Kidney capillary endothelial cell (primary cell): ENCODE measurements around the gene AMOTL1.
A peak's percentile ranks its signal among the peaks of the same experiment; 100 is the strongest.
"Not testable (repeated sequence)": the region's sequence is repeated elsewhere in the genome, so short reads cannot be mapped to it uniquely, and the experiment has no call there.

ENCODE experiments used
- DNase-seq: peaks from one replicate; pipeline ENCODE4 v3.0.0-alpha.2; 2018; ENCODE audit warnings: low spot score

The AMOTL1 gene

DNA sequence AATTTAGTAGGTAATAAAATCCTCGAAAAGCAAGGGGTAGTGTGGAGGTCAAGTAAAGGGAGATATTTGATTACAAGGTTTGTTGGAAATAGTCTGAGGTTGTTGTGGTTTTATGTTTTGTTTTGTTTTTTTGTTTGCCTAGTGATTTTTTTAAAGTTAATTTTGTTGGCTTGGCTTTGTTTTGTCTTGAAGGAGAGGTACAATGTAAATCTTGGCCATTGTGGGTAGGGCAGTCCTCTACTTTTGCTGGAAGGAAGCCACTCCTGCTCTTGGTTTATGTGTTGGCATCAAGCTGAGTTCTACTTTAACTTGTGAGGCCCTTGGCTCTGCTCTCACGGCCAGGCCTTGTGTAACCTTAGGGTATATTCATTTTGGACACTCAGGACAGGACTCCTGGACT lies 3.2 kb downstream of the AMOTL1 start:
- DNase-seq: no peak

DNA sequence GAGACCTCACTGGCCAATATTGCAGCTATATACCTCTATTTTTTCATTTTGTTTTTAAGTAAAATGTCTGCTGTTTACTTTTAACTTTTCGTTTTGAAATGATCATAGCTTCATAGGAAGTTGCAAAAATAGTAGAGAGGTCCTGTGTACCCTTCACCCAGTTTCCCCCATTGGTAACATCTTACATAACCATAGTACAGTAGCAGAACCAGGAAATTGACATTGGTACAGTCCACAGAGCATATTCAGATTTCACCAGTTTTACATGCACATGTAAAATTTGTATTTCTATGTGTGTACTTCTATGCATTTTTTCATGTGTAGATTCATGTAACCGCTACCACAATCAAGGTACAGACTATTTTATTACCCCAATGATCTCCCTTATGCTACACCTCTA lies 3.8 kb downstream of the AMOTL1 start:
- no peak for DNase-seq

DNA sequence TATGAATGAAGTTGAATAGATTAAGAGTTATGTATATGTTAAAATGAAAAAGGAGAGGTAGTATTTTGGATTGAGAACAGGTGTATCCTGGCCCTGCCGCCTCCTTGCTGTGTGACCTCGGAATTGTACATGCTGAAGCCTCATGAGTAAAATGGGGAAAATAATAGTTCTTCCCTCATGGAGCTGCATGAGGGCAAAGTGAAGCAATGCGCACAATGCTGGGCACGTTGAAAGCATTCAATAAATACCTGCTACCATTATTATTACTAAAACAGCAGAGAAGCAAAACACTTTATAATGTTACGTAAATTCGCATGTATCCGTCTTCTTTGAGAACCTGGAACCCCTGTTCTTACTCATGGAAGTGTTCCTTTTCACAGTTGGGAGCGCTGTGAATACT lies 5.7 kb downstream of the AMOTL1 start:
- no peak for DNase-seq

DNA sequence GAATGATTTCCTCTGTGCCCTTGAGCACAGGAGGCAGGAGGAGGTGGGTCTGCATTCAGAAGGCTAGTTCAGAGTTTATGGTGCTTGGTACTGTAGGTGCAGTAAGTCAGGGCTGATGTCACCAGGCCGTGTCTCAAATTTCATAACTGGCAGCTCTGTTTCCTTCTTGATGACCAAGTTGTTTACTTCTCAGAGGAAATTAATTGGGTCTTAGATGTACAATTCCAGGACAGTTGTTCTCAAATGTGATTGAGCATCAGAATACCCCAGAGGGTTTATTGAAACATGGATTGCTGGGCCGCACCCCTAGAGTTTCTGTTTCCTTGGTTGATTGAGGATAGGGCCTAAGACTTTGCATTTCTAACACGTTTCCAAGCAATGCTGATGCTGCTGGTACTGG lies 6.2 kb downstream of the AMOTL1 start:
- DNase-seq: no peak

DNA sequence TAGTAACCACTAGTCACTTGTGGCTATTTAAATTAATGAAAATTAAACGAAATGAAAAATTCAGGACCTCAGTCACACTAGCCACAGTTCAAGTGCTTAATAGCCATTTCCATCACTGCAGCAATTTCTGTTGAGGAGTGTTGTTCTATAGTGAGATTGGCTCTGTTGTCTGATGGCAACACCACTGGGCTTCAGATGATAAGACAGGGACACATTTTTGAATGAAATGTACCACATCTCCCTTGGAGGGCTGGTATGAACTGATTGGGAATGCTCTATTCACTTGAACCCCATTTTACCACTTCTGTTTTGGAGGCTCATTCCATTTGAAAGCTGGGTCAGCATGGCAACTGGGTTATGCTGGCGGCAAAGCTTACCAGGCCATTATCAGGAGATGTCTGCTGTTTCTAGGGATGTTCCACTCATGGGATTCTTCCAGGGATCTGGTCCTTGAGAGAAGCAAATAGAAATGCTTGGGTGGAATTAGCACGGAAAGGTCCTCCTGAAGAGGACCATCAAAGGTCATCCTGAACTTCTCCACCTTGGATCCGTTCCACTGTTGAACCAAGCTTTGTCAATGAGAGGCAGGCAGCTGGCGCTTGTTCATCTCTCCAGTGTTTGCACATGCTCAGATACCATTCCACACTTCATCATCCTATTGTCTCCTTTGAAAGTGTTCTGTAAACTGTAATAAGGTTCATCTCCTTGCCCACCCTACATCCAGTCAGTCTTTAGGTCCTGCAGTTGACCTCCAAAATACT lies 7.6 kb downstream of the AMOTL1 start:
- DNase-seq: no peak

DNA sequence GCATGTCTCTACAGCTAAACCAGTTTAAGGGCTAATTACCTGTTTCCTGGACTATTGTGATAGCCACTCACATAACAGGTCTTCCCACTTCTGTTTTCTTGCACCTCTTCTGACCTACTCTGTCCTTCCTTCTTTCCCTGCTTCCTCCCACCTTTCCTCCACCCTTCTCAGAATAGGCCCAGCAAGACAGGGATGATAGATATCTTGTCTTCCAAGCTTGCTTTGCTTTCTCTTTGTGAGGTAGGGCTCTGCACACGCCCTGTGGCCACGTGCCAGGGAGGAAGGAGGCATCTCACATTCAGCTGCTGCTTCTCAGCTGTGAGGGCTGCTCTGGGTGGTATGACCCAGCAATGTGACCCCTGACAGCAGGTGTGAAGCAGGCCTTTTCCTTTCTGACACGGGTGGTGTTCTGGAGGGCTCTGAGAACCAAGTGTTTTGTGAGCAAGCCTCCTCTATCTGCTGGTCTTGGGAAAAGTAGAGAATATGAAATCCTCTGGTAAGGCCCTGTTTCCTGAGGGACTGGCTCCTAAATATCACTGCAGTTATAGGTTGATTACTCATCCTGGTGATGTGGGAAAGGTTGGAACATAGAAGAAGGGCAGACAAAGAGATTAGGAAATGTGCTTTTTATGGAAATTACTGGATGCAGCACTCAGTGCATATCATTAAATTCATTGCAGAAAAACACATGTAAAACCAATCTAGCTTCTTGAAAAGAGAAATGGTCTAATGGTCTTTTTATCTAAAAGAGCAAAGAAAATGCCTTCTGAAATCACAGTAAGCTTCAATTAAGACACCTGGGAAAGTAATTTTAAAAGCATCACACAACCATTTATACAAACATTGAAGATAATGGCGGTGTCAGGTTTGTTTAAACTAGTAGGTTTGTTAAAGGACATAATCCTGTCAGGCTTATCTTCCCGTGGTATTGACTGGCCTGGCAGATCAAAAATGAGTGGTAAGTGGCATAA lies 8.5 kb downstream of the AMOTL1 start:
- DNase-seq: no peak

DNA sequence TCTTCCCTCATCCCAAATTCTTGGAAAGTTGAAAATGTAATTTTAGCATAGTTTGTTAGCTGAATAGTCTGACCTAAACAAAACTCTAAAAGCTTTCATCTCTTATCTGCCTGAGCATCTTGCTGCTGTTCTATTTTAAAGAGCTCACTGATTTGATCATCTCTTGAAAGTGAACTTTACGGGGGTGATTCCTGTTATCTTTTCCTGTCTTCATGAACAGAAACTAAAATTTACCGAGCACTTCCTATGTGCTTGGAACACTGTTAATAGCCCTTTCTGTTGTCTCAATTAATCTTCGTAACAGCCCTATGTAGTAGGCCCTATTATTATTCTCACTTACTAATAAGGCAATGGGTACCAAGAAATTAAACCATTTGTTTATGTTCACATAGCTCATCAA lies 12.3 kb downstream of the AMOTL1 start:
- no peak for DNase-seq

DNA sequence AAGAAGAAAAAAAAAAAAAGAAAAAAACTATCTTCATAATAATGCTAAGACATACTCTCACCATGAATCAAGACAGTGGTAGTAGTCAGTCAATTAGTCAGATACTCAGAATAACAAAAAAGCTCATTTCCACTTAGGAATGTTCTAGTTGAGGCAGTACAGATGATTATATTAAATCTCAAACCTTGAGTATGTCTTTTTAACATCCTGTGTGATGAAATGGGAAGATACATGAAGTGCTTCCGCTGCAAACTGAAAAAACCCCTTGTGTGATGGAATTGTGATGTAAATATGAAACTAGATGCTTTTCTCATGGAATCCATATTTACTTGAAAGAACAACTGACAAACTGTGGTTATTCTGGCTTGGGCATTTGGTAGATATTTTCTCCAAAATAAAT lies 13.7 kb downstream of the AMOTL1 start:
- DNase-seq: no peak

DNA sequence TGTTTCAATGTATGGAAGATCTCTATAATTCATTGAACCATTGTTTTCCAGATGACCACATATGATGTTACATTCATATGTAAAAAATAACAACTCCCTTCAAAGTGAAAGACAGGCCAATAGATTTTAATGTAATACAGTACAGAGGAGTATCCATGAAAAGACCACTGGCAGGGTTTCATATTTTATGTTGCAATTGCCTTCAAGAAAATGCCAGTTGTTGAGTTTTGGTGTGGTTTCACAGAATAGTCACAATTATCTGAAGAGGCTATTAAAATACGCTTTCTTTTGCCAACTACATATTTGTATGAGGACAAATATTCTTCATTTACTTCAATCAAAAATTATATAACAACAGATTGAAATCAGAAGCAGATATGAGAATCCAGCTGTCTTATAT lies 14.3 kb downstream of the AMOTL1 start:
- DNase-seq: no peak

DNA sequence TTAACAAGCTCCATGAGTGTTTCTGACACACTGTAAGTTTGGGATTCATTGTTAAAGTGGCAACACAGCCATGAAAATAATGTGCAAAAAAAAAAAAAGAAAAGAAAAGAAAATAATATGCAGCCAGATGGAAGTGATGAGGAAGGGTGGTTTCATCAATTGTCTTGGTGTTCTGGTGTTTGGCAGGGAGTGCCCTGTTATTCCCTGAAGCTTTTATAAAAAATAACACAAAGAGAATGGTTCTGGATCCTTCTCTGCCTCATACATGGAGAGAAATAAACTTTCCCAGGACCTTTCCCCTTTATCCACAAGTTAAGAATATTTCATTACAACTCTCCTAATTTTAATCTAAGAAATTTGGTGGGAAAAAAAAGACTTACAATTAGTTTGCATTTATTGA lies 16.7 kb downstream of the AMOTL1 start:
- DNase-seq: no peak

DNA sequence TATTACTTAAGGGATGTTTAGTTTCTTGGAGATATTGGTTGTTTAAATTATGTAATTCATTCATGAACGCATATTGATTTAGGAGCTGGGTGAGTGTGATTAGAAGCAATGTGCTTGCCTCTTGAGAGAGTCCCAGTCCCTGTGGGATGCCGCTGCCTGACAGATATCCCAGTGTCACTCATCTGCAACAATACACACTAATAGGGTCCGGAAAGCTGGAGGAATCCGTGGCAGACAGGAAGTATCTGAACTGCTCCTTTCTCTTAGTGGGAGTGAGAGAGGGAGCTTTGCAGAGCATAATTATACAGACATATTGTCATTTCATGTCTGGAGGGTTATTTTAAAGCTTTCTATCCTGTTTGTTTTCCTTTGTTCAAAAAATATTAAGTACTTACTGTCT lies 17.4 kb downstream of the AMOTL1 start:
- no peak for DNase-seq

DNA sequence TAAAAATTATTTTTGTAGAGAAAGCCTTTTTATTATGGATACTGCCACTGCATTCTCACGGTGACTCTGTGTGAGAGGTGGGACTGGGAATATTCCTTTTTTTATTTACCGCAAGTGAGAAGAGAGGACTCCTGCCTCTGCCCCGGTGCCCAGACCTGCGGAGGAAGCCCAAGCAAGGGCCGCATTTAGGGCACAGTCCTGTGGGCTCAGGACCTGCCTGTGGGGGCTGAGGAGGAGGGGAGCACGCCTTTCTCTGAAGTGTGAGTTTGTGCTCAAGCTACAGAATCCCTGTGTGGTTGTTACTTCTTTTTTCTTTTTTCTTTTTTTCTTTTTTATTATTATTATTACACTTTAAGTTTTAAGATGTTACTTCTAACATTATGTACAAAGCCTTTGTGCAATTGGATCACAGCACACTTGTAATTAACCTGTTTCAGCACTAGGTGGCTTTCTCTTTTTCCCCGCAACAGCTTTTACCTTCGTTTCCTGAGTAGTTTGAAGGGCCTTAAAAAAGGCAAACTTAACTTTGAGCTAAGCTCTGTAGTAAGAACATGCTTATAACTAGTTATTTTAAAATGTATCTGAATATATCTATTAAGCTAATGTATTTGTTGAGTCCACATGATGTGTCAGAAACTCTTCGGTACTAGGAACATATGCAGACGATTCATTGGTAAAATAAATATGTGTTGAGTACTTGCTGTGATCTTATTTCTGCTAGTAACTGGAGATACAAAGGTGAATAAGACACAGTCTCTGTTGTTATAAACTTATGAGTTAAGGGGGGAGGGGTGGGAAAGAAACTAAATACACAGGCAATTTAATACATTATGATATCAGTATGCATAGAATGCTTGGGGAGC lies 18.3 kb downstream of the AMOTL1 start:
- DNase-seq: peak; percentile 65

DNA sequence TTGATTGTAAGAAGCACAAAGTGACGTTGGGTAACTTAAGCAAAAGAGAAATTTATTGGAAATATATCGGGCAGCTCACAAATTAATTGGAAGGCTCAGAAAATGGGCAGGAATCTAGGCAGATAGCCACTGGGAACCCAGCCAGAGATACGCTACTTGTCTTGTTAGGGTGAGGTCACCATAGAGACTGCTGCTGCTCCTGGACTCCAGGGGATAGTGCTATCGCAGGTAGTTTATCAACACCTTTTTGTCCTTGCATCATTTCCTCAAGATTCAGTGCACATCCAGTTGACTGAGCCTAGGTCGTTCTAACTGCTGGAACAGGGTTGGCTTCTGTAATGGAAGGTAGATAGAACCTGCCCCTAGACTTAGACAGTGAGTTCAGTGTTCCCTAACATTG lies 19.6 kb downstream of the AMOTL1 start:
- DNase-seq: no peak

DNA sequence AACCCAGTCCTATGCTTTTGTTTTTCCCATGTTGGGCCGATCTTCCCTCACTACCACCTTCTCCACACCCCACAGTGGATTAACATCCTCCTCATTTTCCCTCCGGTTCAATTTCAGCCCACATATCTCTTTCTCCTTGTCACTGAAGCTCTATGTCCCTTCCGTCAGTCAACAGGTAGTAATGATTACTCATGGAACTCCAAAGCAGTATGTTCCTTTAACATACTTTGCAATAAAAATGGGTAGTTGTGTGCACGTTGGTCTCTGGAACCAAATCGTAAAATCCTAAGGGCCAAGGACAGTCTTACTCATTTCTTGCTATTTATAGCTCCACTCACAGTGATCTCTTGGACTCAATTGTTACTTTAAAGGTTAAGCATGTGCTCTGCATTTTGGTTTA lies 20.2 kb downstream of the AMOTL1 start:
- DNase-seq: no peak

DNA sequence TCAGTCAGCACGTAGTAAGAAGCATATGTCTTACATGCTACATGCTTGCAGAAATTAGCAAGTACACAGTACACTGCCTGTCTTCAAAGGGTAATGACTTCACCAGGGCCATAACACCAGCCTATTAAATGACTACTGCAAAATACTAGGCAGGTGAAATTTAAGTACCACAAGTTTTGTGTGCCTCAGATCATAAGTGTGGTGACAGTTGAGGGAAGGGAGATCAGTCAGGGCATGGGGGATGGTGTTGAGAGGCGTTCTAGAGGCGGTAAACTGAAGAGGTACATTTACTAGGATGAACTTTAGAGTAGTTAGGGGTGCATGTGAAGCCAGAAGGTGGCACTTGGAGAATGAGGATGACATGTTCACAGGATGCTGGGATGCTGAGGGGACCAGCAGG lies 22.0 kb downstream of the AMOTL1 start:
- no peak for DNase-seq

DNA sequence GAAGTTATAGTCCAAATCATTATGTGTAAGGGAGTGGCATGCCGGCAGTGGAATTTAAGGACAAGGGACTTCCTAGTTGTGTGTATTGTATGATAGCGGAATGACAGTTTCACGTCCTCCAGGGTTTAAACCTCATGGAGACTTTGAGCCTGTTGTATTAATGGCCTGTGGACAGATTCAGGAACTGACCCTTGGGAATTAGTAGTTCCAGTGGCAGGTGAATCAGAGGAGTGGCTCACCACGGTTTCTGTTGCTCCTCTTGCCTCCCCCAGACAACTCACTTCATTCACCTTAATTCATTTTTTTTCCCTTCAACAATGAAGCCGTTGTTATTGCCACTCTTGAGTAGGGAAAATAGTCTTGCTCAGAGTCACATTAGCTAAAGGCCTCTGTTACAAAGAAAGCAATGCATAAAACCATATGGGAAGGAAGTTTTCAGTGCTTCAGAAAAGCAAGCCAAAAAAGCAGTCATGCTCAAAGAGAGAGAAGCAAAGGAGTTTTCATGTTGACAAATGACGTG lies 22.6 kb downstream of the AMOTL1 start:
- DNase-seq: no peak

DNA sequence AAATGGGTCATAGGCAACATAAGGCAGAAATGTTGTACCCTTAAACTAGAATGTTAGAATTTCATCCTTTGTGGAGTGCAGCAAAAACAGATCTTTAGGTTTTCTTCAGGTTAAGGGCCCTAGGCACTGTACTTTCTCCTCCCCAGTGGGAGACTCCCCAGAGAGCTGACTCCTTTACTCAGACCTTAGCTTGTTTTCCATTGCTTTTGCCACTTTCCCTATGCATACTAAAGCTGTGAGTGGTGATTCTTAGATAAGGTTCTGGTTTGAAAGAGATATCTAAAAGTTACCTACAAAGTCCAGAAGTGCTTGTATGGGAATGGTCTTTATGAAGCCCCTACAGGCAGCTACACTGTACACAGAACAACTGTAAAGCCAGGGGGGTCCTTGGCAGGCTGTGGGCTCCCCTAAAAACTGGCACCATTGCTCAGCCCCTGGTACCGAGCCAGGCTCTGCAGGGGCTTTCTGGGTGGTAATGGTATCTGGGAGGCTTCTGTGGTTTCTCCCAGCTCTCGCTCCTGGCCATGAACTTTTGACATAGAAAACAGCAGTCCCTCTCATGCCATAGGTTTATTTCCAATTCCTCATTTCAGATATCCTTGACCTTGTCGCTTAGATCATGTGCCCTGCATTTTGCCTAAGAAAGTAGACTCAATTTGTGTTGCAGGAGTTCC lies 23.2 kb downstream of the AMOTL1 start:
- DNase-seq: no peak

DNA sequence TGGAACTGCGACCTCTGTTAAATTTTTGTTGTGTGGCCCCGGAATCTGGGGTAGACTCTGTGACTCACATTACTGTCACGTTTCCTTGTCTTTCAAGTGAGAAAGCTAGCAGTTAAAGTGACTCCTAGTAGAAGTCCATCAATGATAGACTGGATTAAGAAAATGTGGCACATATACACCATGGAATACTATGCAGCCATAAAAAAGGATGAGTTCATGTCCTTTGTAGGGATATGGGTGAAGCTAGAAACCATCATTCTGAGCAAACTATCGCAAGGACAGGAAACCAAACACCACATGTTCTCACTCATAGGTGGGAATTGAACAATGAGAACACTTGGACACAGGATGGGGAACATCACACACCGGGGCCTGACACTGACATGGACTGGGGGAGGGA lies 23.8 kb downstream of the AMOTL1 start:
- not testable (repeated sequence) for DNase-seq

DNA sequence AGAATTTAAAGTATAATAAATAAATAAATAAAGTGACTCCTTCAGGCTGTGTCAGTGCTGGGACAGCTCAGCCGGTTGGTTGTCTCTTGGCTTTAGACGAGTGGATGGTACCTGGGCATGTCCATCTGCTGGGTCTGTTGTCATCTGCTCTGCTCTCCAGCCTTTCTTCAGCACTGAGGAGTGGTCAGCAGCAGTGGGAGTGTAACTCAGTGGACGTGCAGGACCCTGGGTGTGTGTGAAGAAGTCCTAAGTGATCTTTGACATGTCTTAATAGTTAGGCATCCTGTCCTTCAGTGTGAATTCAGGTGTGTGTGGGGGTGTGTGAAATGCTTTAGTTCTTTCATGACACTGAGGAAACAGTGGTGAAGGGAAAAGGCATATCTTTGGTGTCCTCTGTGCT lies 24.3 kb downstream of the AMOTL1 start:
- no peak for DNase-seq

DNA sequence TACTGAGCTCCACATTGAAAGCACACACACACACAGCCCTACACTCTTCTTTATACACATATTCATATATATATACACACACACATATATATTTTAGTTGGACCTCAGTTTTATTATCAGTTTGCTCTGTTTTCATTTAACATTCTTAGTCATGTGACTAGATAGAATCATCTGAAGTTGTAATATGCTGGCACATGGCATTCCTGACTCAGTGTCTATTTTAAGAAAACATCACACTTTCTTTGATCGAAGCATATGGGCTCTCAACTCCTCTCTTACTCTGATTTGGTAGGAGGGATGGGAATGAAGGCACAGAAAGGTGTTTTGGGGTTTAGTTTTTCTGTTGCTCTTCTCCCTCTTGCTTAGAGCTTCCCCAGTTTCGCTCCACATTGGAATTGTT lies 24.8 kb downstream of the AMOTL1 start:
- DNase-seq: no peak

DNA sequence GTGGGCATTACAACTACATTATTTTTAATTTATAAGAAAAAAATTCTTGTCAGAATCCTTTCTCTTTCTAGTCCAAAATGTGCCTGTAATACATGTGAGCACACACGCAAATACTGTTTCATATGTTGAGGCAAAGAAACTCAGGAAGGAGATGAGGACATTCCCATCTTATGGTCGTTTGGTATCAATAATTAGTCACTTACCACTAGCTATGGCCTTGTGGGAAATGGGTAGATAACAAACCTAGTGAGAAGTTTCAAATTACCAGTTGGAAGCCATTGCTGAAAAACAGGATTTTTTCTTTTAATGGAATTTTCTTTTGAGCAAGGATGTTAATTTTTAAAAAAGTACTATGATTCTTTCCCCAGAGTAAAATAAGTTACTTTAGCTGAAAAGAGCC lies 25.7 kb downstream of the AMOTL1 start:
- DNase-seq: no peak
